ENCODE data around the gene TXNRD2. TPM values are rescaled to one million over a fixed set of nuclear protein-coding genes. Genes with fewer than 3 reads are reported as not detected.

The TXNRD2 gene
- total RNA-seq, 4 donors from 2014 or later, result 16.7 to 33.1 (median 20.3) TPM

DNA sequence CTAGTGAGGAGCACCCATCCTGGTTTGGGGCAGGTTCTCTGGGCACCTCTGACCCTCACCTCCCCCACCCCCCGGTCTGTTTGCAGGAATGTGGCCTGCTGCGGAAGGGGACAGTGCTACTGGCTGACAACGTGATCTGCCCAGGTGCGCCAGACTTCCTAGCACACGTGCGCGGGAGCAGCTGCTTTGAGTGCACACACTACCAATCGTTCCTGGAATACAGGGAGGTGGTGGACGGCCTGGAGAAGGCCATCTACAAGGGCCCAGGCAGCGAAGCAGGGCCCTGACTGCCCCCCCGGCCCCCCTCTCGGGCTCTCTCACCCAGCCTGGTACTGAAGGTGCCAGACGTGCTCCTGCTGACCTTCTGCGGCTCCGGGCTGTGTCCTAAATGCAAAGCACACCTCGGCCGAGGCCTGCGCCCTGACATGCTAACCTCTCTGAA lies 26.9 kb upstream of the TXNRD2 start:
- H3K4me1 ChIP-seq, result peaks cover 0 to 13% (median 4%) of the 10 kb centered on the region in 3 donors
- H3K36me3 ChIP-seq, result peaks cover 0 to 96% of the 10 kb centered on the region in 2 donors
- H3K4me3 ChIP-seq, result no peak overlapping the region
- TF ChIP-seq POLR2A (IDR thresholded peaks at IDR 0.05) (no peak), EP300 (IDR thresholded peaks at IDR 0.05) (no peak), POLR2AphosphoS5 (IDR thresholded peaks at IDR 0.05) (no peak)
- TF ChIP-seq, protein P1, sequence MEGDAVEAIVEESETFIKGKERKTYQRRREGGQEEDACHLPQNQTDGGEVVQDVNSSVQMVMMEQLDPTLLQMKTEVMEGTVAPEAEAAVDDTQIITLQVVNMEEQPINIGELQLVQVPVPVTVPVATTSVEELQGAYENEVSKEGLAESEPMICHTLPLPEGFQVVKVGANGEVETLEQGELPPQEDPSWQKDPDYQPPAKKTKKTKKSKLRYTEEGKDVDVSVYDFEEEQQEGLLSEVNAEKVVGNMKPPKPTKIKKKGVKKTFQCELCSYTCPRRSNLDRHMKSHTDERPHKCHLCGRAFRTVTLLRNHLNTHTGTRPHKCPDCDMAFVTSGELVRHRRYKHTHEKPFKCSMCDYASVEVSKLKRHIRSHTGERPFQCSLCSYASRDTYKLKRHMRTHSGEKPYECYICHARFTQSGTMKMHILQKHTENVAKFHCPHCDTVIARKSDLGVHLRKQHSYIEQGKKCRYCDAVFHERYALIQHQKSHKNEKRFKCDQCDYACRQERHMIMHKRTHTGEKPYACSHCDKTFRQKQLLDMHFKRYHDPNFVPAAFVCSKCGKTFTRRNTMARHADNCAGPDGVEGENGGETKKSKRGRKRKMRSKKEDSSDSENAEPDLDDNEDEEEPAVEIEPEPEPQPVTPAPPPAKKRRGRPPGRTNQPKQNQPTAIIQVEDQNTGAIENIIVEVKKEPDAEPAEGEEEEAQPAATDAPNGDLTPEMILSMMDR (IDR thresholded peaks at IDR 0.05), result no peak
- WGBS, 2 donors (ENCODE audit: low coverage in 1 of 2), result 79% methylated on average over 3 to 6 of the region's 18 CpGs
- no peak overlapping the region for H3K27ac ChIP-seq
- H3K9me3 ChIP-seq, result no peaks in the 10 kb centered on the region
- ATAC-seq, result no peak
- H3K27me3 ChIP-seq, result no peaks in the 10 kb centered on the region

DNA sequence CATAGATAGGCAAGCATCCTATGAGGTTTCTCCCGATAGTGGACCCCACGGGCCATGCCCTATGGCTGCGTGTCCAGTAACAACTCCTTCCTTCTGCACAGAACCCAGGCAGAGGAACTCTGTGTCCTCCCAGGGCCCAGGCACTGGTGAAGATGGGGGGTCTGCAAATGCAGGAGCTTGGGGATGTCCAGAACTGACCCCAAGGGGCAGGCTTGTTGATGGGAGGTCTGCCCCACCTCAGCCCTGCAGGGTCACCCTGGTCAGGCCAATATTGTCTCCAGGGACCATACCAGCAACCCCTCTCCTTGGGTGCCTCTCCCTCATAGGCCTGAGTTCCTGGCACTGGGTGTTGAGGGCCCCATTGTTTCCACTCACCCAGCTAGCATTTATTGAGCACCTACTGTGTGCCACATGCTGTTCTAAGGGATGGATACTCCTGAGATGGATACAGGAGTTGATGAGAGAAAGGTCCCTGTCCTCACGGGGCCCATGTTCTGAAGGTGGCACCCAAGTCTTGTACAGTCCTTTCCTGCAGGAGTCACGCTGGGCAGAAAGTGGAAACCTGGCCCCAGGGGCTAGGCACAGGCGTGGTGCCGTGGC lies 26.3 kb upstream of the TXNRD2 start:
- 47 to 63% methylated on average over 3 of the region's 7 CpGs for WGBS, 2 donors (ENCODE audit: low coverage in 1 of 2)
- no peak for TF ChIP-seq POLR2A (IDR thresholded peaks at IDR 0.05)
- no peak for TF ChIP-seq POLR2AphosphoS5 (IDR thresholded peaks at IDR 0.05)
- no peak for TF ChIP-seq EP300 (IDR thresholded peaks at IDR 0.05)
- TF ChIP-seq, protein P1 (IDR thresholded peaks at IDR 0.05), result no peak
- H3K4me1 ChIP-seq, result peaks cover 0 to 18% (median 5%) of the 10 kb centered on the region in 3 donors
- no peaks in the 10 kb centered on the region for H3K9me3 ChIP-seq
- no peak overlapping the region for H3K27ac ChIP-seq
- H3K36me3 ChIP-seq, result peaks cover 0 to 96% of the 10 kb centered on the region in 2 donors
- no peaks in the 10 kb centered on the region for H3K27me3 ChIP-seq
- H3K4me3 ChIP-seq, result no peak overlapping the region
- no peak for ATAC-seq

DNA sequence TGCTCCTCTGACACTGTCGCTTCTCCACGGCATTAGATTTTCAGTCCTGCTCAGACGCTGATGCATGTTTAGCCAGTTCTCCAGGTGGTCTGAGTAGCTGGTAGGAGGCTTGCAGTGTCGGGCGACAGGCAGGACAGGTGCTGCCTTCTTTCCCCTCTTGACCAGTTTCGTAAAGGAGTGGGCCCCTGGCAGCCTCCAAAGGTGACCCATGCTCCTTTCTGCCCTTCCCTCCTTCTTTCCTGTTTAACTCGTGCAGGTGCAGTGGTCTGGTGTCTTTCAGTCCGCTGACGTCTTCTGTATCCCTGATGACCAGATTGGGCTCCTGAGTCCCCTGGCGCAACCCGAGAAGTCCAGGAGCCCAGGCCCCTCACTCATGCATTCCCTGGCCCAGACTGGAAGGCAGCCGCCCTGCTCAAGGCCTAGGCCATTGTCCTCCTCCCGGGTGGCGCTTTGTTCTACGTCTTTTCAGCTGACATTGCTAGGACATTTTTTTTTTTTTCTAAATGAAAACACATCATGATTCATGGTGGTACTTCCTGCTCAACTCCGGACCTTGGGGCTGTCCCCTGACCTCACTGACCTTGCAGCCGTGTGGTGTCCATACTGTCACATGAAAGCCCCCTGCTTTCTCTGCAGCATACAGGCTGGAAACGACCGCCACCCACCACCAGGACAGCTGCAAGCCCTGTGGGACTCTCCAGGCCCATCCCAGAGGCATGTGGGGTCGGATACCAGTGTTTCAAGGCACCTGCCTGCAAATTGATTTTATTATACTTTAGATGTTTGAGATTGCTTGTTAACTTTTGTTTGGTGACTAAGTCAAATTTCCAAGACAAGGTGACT lies 25.5 kb upstream of the TXNRD2 start:
- no peak for ATAC-seq
- H3K9me3 ChIP-seq, result no peaks in the 10 kb centered on the region
- no peak overlapping the region for H3K27ac ChIP-seq
- H3K36me3 ChIP-seq, result peaks cover 0 to 92% of the 10 kb centered on the region in 2 donors
- TF ChIP-seq POLR2A (IDR thresholded peaks at IDR 0.05) (no peak), EP300 (IDR thresholded peaks at IDR 0.05) (no peak), POLR2AphosphoS5 (IDR thresholded peaks at IDR 0.05) (no peak)
- TF ChIP-seq, protein P1 (IDR thresholded peaks at IDR 0.05), result no peak
- 65 to 66% methylated on average over 8 to 9 of the region's 20 CpGs for WGBS, 2 donors (ENCODE audit: low coverage in 1 of 2)
- peaks cover 0 to 26% (median 13%) of the 10 kb centered on the region in 3 donors for H3K4me1 ChIP-seq
- no peaks in the 10 kb centered on the region for H3K27me3 ChIP-seq
- no peak overlapping the region for H3K4me3 ChIP-seq

DNA sequence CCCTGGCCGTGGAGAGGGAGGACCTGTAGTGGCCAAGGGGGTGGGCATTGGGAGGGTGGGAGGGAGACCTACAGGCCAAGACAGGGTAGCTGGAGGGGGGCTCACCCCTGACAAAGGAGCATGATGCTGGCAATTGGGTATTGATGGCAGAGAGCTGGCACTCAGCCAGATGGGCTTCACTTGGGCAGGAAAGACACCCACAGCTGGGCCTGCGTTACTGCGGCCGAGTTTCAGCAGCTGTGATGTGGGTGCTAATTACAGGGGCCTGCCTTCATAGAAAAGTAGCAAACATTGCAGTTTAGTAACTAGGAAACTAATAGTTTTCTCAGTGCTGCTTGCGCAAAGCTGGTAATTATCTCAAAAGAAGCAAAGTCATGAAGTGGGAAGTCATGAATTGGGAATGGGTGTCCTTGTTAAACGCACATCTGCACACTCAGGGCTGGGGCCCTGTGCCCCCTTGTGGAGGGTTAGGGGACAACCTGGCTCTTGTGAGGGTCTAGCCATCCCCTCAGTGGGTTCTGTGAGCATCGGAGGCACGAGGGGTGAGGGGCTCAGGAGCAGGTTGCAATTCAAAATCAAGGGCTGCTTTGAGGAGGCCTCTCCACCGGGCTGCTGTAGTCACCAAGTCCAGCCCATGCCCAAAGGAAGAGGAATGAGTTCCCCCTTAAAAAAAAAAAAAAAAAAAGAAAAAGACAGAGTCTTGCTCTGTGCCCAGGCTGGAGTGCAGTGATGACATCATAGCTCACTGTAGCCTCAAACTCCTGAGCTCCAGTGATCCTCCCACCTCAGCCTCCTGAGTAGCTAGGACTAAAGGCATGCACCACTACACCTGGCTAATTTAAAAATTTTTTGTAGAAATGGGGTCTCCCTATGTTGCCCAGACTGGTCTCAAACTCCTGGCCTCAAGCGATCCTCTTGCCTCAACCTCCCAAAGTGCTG lies 24.4 kb upstream of the TXNRD2 start:
- Histone ChIP-seq H3K4me1 (peaks cover 0 to 34% (median 13%) of the 10 kb centered on the region in 3 donors), H3K27ac (peak overlapping the region in 1 of 4 donors; percentile 4), H3K4me3 (no peak overlapping the region), H3K27me3 (no peaks in the 10 kb centered on the region), H3K36me3 (peaks cover 0 to 81% of the 10 kb centered on the region in 2 donors), H3K9me3 (no peaks in the 10 kb centered on the region)
- TF ChIP-seq POLR2AphosphoS5 (IDR thresholded peaks at IDR 0.05), result no peak
- TF ChIP-seq, protein P1 (IDR thresholded peaks at IDR 0.05), result no peak
- no peak for TF ChIP-seq EP300 (IDR thresholded peaks at IDR 0.05)
- TF ChIP-seq POLR2A (IDR thresholded peaks at IDR 0.05), result no peak
- no peak for ATAC-seq
- WGBS, 2 donors (ENCODE audit: low coverage in 1 of 2), result 67 to 87% methylated on average over 3 to 4 of the region's 10 CpGs
